HG02678 (cell line): Measurements from ENCODE around the gene MPG.

Source experiments
- ATAC-seq: cut with Tn5 transposase; IDR thresholded peaks from one replicate; pipeline ENCODE4 v1.9.1; 2021; ENCODE audit warnings: mild to moderate bottlenecking, moderate library complexity; ENCODE audit not compliant: unreplicated experiment

The MPG gene

GRCh38 chr16:50769-51591 lies 27.0 kb upstream of the MPG start:
- no peak for ATAC-seq

GRCh38 chr16:53346-54236 lies 24.4 kb upstream of the MPG start, which contains the start of the genes POLR3K and SNRNP25:
TSS of gene POLR3K (minus strand) at chr16:53608. CDS start at chr16:53586, 22 bp downstream.
TSS of gene SNRNP25 (plus strand) at chr16:53828. CDS start at chr16:54017, 189 bp downstream.
- peak; percentile 91 for ATAC-seq

GRCh38 chr16:54237-54581 lies 23.8 kb upstream of the MPG start:
- no peak for ATAC-seq

- ATAC-seq = no peak
Measured at GRCh38 chr16:55571-56136, 22.4 kb upstream of the MPG start.

GRCh38 chr16:56231-56927 lies 21.6 kb upstream of the MPG start:
- ATAC-seq = no peak

GRCh38 chr16:57711-58110 lies 20.3 kb upstream of the MPG start:
- no peak for ATAC-seq

GRCh38 chr16:58491-59439 lies 19.3 kb upstream of the MPG start:
- no peak for ATAC-seq

- ATAC-seq = no peak
Measured at GRCh38 chr16:59440-60059, 18.5 kb upstream of the MPG start.

- no peak for ATAC-seq
Measured at GRCh38 chr16:60166-60565, 17.9 kb upstream of the MPG start.

GRCh38 chr16:60929-61878 lies 16.8 kb upstream of the MPG start:
- ATAC-seq = no peak

GRCh38 chr16:61879-62281 lies 16.1 kb upstream of the MPG start:
- no peak for ATAC-seq

GRCh38 chr16:62283-62967 lies 15.6 kb upstream of the MPG start:
- no peak for ATAC-seq

GRCh38 chr16:62968-63391 lies 15.0 kb upstream of the MPG start:
- ATAC-seq = no peak

GRCh38 chr16:63466-63865 lies 14.6 kb upstream of the MPG start:
- no peak for ATAC-seq

- no peak for ATAC-seq
Measured at GRCh38 chr16:63998-64913, 13.8 kb upstream of the MPG start.

GRCh38 chr16:64914-65255 lies 13.1 kb upstream of the MPG start:
- no peak for ATAC-seq

- ATAC-seq = no peak
Measured at GRCh38 chr16:65745-66144, 12.3 kb upstream of the MPG start.
